H4 (cell line): ENCODE measurements around the gene HSF2BP. TPM values are rescaled to one million over a fixed set of nuclear protein-coding genes. Genes with fewer than 3 reads are reported as not detected.
"Not testable (repeated sequence)": the region's sequence is repeated elsewhere in the genome, so short reads cannot be mapped to it uniquely, and the experiment has no call there.

Source experiments
- DNase-seq: peaks from one replicate; pipeline ENCODE4 v3.0.0-alpha.2; 2015; ENCODE audit warnings: low spot score
- total RNA-seq: library from RNA; depleted of rRNA; stranded (reverse); fragments of >200 nt; shearing (Covaris generic); gene quantifications from 2 replicates; pipeline ENCODE4 v1.2.3, GENCODE V29; 2014

Gene HSF2BP
- total RNA-seq, 1 experiment from 2014 or later = 3.9 TPM

GRCh38 chr21:43687566-43688399 lies 28.5 kb upstream of the HSF2BP start:
- DNase-seq = no peak

- DNase-seq = no peak
Observed at GRCh38 chr21:43686811-43687565, 27.7 kb upstream of the HSF2BP start.

- no peak for DNase-seq
Observed at GRCh38 chr21:43684424-43684823, 25.1 kb upstream of the HSF2BP start.

GRCh38 chr21:43681650-43682049 lies 22.4 kb upstream of the HSF2BP start:
- DNase-seq = no peak

- not testable (repeated sequence) for DNase-seq
Observed at GRCh38 chr21:43680421-43680820, 21.1 kb upstream of the HSF2BP start.

GRCh38 chr21:43679951-43680350 lies 20.7 kb upstream of the HSF2BP start:
- no peak for DNase-seq

- DNase-seq = no peak
Observed at GRCh38 chr21:43676391-43676790, 17.1 kb upstream of the HSF2BP start.

GRCh38 chr21:43675871-43676270 lies 16.6 kb upstream of the HSF2BP start:
- DNase-seq = no peak

- no peak for DNase-seq
Observed at GRCh38 chr21:43669828-43670605, 10.7 kb upstream of the HSF2BP start.

GRCh38 chr21:43667191-43667904 lies 8.1 kb upstream of the HSF2BP start:
- peak; percentile 67 for DNase-seq

- no peak for DNase-seq
Observed at GRCh38 chr21:43665879-43666278, 6.6 kb upstream of the HSF2BP start.

- DNase-seq = no peak
Observed at GRCh38 chr21:43664358-43664757, 5.1 kb upstream of the HSF2BP start.

- no peak for DNase-seq
Observed at GRCh38 chr21:43663033-43663432, 3.7 kb upstream of the HSF2BP start.

- no peak for DNase-seq
Observed at GRCh38 chr21:43662286-43662685, 3.0 kb upstream of the HSF2BP start.

- DNase-seq = no peak
Observed at GRCh38 chr21:43658769-43659135, 536 bp downstream of the HSF2BP start.

- DNase-seq = no peak
Observed at GRCh38 chr21:43658088-43658741, 1.1 kb downstream of the HSF2BP start.

GRCh38 chr21:43657355-43658087 lies 1.8 kb downstream of the HSF2BP start:
- no peak for DNase-seq

- no peak for DNase-seq
Observed at GRCh38 chr21:43654806-43655489, 4.3 kb downstream of the HSF2BP start.

- DNase-seq = no peak
Observed at GRCh38 chr21:43653626-43654025, 5.7 kb downstream of the HSF2BP start.

GRCh38 chr21:43652616-43653015 lies 6.7 kb downstream of the HSF2BP start:
- no peak for DNase-seq
